Measurements from ENCODE around the gene CRYBA2.

Gene CRYBA2

GRCh38 chr2:219022616-219023015, 29.4 kb upstream of the CRYBA2 start:
- no peak for DNase-seq

- DNase-seq, result no peak
These were observed 28.8 kb upstream of the CRYBA2 start for GRCh38 chr2:219022041-219022440.

- no peak for DNase-seq
These were observed 28.4 kb upstream of the CRYBA2 start for GRCh38 chr2:219021591-219021990.

- DNase-seq, result no peak
These were observed 27.6 kb upstream of the CRYBA2 start for GRCh38 chr2:219020604-219021365.

GRCh38 chr2:219019436-219019835, 26.2 kb upstream of the CRYBA2 start:
- no peak for DNase-seq

- no peak for DNase-seq
These were observed 25.5 kb upstream of the CRYBA2 start for GRCh38 chr2:219018726-219019125.

- no peak for DNase-seq
These were observed 25.1 kb upstream of the CRYBA2 start for GRCh38 chr2:219018286-219018685.

- DNase-seq, result no peak
These were observed 24.1 kb upstream of the CRYBA2 start for GRCh38 chr2:219017201-219017931.

- DNase-seq, result no peak
These were observed 23.5 kb upstream of the CRYBA2 start for GRCh38 chr2:219016721-219017120.

GRCh38 chr2:219010873-219011272, 17.7 kb upstream of the CRYBA2 start:
- no peak for DNase-seq

- DNase-seq, result no peak
These were observed 17.0 kb upstream of the CRYBA2 start for GRCh38 chr2:219010162-219010756.

- DNase-seq, result no peak
These were observed 16.1 kb upstream of the CRYBA2 start for GRCh38 chr2:219009294-219009693.

GRCh38 chr2:219003979-219004378, 10.8 kb upstream of the CRYBA2 start:
- DNase-seq, result no peak

GRCh38 chr2:219003267-219003634, 10.0 kb upstream of the CRYBA2 start:
- DNase-seq, result no peak

GRCh38 chr2:219002395-219003266, 9.4 kb upstream of the CRYBA2 start:
- peak; percentile 17 for DNase-seq

GRCh38 chr2:219001577-219002394, 8.6 kb upstream of the CRYBA2 start:
- peak; percentile 69 for DNase-seq

GRCh38 chr2:219001100-219001576, 7.9 kb upstream of the CRYBA2 start:
- no peak for DNase-seq

GRCh38 chr2:219000569-219000960, 7.3 kb upstream of the CRYBA2 start:
- DNase-seq, result no peak

GRCh38 chr2:218999881-219000568, 6.8 kb upstream of the CRYBA2 start:
- DNase-seq, result peak; percentile 64

GRCh38 chr2:218999021-218999880, 6.0 kb upstream of the CRYBA2 start:
- DNase-seq, result no peak
